ENCODE data around the gene LPCAT1. TPM values are rescaled to one million over a fixed set of nuclear protein-coding genes. Genes with fewer than 3 reads are reported as not detected.
A peak's percentile ranks its signal among the peaks of the same experiment; 100 is the strongest.
"Not testable (repeated sequence)": the region's sequence is repeated elsewhere in the genome, so short reads cannot be mapped to it uniquely, and the experiment has no call there.

The LPCAT1 gene
- total RNA-seq, 1 donor from 2014 or later = 24.2 TPM

- DNase-seq = no peak
Measured at GRCh38 chr5:1480217-1480616, 43.5 kb downstream of the LPCAT1 start.

DNA sequence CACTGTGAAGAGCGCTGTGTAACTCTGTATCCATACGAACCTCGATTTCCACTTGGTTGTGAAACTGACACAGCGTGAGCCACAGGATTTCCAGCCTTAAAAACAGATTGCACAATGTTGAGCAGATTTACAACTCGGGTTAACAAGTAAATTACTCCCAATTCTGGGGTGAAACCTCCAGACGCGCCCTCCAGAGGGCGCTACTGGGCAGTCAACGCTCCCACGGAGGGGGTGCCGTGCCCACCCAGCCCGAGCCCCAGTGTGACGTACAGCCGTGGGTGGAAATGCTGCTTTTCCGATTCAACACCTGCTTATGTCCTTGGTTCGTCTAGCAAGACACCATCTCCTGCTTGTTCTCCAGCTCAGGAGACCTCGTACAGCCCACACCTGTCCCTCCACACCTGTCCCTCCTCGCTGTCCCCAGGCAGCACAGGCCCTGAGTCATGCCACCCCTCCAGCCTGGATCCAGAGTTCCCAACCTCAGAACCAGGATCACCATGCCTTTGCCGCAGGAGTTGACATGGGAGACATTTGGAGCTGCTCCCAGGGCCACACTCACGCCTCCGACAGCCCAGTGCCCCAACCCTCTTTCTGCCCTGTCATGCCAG, 44.1 kb downstream of the LPCAT1 start:
- peak; percentile 42 for DNase-seq

DNA sequence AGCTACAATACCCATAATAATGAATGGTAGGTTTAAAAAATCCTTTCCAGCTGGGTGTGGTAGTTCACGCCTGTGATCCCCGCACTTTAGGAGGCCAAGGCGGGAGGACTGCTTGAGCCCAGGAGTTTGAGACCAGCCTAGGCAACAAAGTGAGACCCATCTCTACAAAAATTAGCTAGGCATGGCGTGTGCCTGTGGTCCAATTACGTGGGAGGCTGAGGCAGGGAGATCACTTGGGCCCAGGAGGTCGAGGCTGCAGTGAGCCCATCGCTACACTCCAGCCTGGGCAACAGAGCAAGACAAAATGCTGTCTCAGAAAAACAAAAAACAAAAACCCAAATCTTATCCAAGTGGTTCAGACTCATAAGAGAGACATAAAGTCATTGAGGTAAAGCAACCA, 44.7 kb downstream of the LPCAT1 start:
- DNase-seq = no peak

GRCh38 chr5:1478271-1479035, 45.3 kb downstream of the LPCAT1 start:
- no peak for DNase-seq

GRCh38 chr5:1477341-1477740, 46.4 kb downstream of the LPCAT1 start:
- DNase-seq = peak; percentile 19

- DNase-seq = no peak
Measured at GRCh38 chr5:1476967-1477310, 46.8 kb downstream of the LPCAT1 start.

DNA sequence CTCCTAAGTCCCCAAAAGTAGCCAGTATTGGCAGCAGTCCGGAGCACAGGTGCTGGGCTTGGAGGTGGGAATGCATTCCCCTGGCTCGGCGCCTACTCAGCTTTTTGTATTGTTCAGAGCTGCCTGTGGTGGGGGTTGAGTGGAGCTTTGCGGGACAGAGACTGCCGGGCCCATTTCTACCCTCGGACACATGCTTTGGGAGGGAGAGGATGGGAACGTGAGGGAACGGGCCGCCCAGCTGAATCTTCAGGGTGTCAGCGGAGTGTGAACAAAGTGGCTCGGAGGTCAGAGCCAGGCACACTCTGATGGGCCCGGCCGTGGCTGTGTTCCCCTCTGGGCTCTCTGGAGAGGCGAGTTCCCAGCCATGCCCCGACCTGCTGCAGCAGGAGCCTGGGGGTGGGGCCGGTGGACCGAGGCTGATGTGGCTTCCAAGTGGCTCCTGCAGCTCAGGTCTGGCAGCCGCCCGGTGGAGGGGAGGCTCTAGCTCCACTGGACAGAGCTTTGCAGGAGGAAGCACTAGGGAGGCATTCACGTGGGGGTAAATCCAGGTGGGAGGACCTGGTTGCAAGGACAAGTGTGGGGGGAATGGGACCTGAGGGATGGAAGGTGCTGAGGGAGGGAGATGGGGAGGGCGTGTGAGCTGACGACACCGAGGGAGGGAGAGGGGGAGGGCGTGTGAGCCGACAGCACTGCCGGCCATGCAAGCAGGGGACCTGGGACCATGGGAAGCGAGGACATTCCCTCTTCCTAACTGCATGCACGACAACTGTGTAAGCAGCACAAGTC, 47.4 kb downstream of the LPCAT1 start:
- DNase-seq = peak; percentile 45

- not testable (repeated sequence) for DNase-seq
Measured at GRCh38 chr5:1475544-1475900, 48.2 kb downstream of the LPCAT1 start.

- DNase-seq = no peak
Measured at GRCh38 chr5:1474866-1475543, 48.8 kb downstream of the LPCAT1 start.

GRCh38 chr5:1474183-1474839, 49.4 kb downstream of the LPCAT1 start:
- DNase-seq = no peak

DNA sequence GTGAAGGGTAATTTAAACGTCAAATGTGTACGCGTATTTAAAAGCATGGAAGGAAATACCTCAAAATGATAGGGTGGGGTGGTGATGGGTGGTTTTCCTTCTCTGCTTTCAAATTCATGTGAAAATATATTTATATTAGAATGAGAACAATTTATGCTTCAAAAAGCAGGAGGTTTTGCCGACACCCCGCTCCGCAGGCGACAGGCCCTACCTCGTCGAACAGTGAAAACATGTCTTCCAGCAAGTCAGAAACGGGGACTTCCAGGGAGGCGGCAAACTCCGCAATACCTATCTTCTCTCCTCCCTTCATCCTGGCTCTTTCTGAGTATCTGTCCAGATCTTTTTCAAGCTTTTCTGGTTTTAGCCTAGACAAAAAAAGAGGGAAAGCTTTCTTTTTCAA, 50.0 kb downstream of the LPCAT1 start:
- DNase-seq = no peak

DNA sequence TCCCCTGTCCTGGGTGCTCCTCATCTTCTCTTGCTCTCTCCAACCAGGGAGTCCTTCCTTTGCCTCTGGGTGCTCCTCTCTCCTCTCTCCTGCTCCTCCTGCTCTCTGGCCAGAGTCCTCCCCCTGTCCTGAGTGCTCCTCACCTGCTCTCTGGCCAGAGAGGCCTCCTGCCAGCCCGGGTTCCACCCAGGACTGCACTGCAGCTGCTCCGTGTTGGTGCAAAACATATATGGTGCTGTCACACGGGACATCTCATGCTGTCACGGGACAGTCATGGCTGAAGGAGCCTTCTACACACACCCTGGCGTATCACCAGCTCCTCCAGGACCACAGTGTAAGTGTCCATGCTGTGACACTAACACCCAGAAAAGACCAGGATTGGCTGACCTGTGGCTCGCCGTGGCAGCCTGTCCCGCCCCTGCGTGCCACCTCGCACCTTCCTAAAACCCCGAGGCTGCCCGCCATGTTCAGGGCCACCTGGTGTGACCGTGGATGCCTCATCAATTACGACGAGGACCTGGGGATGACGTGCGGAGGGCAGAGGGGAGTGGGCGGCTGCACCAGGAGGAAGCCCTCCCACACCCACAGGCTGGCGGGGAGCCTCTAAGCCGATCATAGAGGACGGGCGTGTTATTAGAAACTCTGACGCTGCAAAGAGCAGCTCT, 50.7 kb downstream of the LPCAT1 start:
- no peak for DNase-seq

GRCh38 chr5:1471997-1472963, 51.5 kb downstream of the LPCAT1 start:
- DNase-seq = no peak

DNA sequence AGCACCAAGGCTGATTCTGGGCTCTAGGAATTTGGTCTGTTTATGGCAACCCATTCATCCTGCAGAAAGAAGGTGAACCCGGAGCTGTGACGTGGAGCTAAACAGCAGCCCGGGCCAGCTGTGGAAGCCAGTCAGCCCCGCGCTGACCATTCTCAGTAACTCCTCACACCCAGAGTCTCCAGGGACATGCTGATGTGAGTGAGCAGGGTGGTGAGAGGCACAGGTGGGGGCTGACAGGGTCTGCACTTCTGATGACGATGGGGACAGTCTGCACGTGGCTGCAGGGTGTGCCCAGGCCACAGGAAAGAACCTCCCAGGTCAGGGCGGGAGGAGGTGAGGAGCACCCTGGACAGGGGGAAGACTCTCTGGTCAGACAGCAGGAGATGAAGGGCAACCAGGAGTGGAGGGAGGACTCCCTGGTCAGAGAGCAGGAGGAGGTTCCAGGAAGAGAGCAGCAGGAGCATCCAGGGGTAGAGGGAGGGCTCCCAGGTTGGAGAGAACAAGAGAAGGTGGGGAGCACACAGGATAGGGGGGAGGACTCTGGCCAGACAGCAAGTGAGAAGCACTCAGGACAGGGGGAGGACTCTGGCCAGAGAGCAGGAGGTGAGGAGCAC, 52.4 kb downstream of the LPCAT1 start:
- no peak for DNase-seq

DNA sequence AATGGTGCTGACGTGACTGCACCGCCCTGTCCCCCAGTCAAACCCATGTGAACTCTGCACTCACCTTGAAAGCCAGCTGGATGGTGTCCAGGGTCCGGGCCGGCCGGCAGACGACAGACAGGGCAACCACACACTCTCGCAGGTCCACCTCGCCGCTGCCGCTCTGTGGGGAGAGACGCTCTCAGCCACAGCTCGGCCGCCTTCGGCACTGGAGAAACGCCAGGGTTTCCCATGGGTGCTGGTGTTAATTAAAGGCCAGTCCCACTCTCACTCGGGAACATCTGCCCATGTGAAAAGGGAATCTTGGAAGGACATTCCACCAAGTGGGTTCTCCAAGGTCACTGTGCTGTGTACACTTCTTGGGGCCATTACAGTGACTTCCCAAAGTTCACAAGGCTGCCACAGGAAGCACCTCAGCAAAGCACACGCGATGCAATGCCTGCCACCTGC, 53.0 kb downstream of the LPCAT1 start:
- DNase-seq = no peak

- no peak for DNase-seq
Measured at GRCh38 chr5:1468629-1469527, 54.9 kb downstream of the LPCAT1 start.

GRCh38 chr5:1468247-1468612, 55.5 kb downstream of the LPCAT1 start:
- DNase-seq = peak; percentile 48

- no peak for DNase-seq
Measured at GRCh38 chr5:1467341-1468246, 56.2 kb downstream of the LPCAT1 start.
